Measurements from ENCODE around the gene COL7A1. TPM values are rescaled to one million over a fixed set of nuclear protein-coding genes. Genes with fewer than 3 reads are reported as not detected.

The COL7A1 gene
- total RNA-seq, 1 experiment from 2014 or later = 91.2 TPM

- Histone ChIP-seq H3K4me3 (no peak overlapping the region), H3K9me2 (ENCODE audit: insufficient read depth) (no peaks in the 10 kb centered on the region), H3K9me3 (ENCODE audit: insufficient read depth, low read depth) (no peaks in the 10 kb centered on the region), H3K4me2 (no peak overlapping the region), H2AFZ (no peak overlapping the region), H4K20me1 (ENCODE audit: insufficient read depth) (0 out of 2 replicates have a peak, but pooled peaks cover 5% of the 10 kb centered on the region), H3K27ac (no peak overlapping the region), H3K36me3 (ENCODE audit: low read depth) (no peaks in the 10 kb centered on the region), H3K4me1 (replicated peaks; ENCODE audit: insufficient read depth) (no peaks in the 10 kb centered on the region), H3K27me3 (ENCODE audit: insufficient read depth, low read depth) (no peaks in the 10 kb centered on the region), H3F3A (ENCODE audit: insufficient read depth, low read depth) (0 out of 2 replicates have a peak, but pooled peaks cover 6% of the 10 kb centered on the region), H3K79me2 (ENCODE audit: low read depth) (no peaks in the 10 kb centered on the region)
- intact Hi-C loops (cut with micrococcal nuclease; ENCODE audit: unreplicated experiment) = no loop called here
- POLR2A ChIA-PET (ENCODE audit: unreplicated experiment) = no interaction called here
- no peak for DNase-seq
- CTCF ChIA-PET = no interaction called here
- BruUV-seq (replicated peaks) = no TSS peak
- TF ChIP-seq EZH2 (IDR thresholded peaks at IDR 0.05; ENCODE audit: low read depth) = no peak
Observed at GRCh38 chr3:48633256-48633655, 38.1 kb upstream of the COL7A1 start.

GRCh38 chr3:48631516-48632448 is 36.7 kb upstream of the COL7A1 start:
- no peak overlapping the region for H3K4me2 ChIP-seq
- H3K9me3 ChIP-seq (ENCODE audit: insufficient read depth, low read depth) = no peaks in the 10 kb centered on the region
- no peaks in the 10 kb centered on the region for H3K4me1 ChIP-seq (replicated peaks; ENCODE audit: insufficient read depth)
- H4K20me1 ChIP-seq (ENCODE audit: insufficient read depth) = 0 out of 2 replicates have a peak, but pooled peaks cover 5% of the 10 kb centered on the region
- BruUV-seq (replicated peaks) = no TSS peak
- intact Hi-C loops (cut with micrococcal nuclease; ENCODE audit: unreplicated experiment) = no loop called here
- H2AFZ ChIP-seq = no peak overlapping the region
- H3K79me2 ChIP-seq (ENCODE audit: low read depth) = no peaks in the 10 kb centered on the region
- TF ChIP-seq EZH2 (IDR thresholded peaks at IDR 0.05; ENCODE audit: low read depth) = no peak
- TF ChIP-seq, protein P1, sequence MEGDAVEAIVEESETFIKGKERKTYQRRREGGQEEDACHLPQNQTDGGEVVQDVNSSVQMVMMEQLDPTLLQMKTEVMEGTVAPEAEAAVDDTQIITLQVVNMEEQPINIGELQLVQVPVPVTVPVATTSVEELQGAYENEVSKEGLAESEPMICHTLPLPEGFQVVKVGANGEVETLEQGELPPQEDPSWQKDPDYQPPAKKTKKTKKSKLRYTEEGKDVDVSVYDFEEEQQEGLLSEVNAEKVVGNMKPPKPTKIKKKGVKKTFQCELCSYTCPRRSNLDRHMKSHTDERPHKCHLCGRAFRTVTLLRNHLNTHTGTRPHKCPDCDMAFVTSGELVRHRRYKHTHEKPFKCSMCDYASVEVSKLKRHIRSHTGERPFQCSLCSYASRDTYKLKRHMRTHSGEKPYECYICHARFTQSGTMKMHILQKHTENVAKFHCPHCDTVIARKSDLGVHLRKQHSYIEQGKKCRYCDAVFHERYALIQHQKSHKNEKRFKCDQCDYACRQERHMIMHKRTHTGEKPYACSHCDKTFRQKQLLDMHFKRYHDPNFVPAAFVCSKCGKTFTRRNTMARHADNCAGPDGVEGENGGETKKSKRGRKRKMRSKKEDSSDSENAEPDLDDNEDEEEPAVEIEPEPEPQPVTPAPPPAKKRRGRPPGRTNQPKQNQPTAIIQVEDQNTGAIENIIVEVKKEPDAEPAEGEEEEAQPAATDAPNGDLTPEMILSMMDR (conservative IDR thresholded peaks at IDR 0.05) = no peak
- H3K9me2 ChIP-seq (ENCODE audit: insufficient read depth) = no peaks in the 10 kb centered on the region
- H3K27me3 ChIP-seq (ENCODE audit: insufficient read depth, low read depth) = no peaks in the 10 kb centered on the region
- no peak overlapping the region for H3K27ac ChIP-seq
- CTCF ChIA-PET = no interaction called here
- H3F3A ChIP-seq (ENCODE audit: insufficient read depth, low read depth) = 0 out of 2 replicates have a peak, but pooled peaks cover 6% of the 10 kb centered on the region
- POLR2A ChIA-PET (ENCODE audit: unreplicated experiment) = no interaction called here
- H3K4me3 ChIP-seq = no peak overlapping the region
- no peaks in the 10 kb centered on the region for H3K36me3 ChIP-seq (ENCODE audit: low read depth)
- DNase-seq = no peak

GRCh38 chr3:48630833-48631232 is 35.7 kb upstream of the COL7A1 start:
- Histone ChIP-seq H3K36me3 (ENCODE audit: low read depth) (no peaks in the 10 kb centered on the region), H3K4me1 (replicated peaks; ENCODE audit: insufficient read depth) (no peaks in the 10 kb centered on the region), H3K79me2 (ENCODE audit: low read depth) (no peaks in the 10 kb centered on the region), H3K9me2 (ENCODE audit: insufficient read depth) (no peaks in the 10 kb centered on the region), H3K27me3 (ENCODE audit: insufficient read depth, low read depth) (no peaks in the 10 kb centered on the region), H3K4me2 (no peak overlapping the region), H3K9me3 (ENCODE audit: insufficient read depth, low read depth) (no peaks in the 10 kb centered on the region), H4K20me1 (ENCODE audit: insufficient read depth) (0 out of 2 replicates have a peak, but pooled peaks cover 5% of the 10 kb centered on the region), H3K4me3 (no peak overlapping the region), H3F3A (ENCODE audit: insufficient read depth, low read depth) (0 out of 2 replicates have a peak, but pooled peaks cover 6% of the 10 kb centered on the region), H2AFZ (no peak overlapping the region), H3K27ac (no peak overlapping the region)
- BruUV-seq (replicated peaks) = no TSS peak
- ChIA-PET POLR2A (ENCODE audit: unreplicated experiment) (no interaction called here), CTCF (no interaction called here)
- intact Hi-C loops (cut with micrococcal nuclease; ENCODE audit: unreplicated experiment) = no loop called here
- no peak for TF ChIP-seq EZH2 (IDR thresholded peaks at IDR 0.05; ENCODE audit: low read depth)
- TF ChIP-seq, protein P1 (conservative IDR thresholded peaks at IDR 0.05) = no peak
- no peak for DNase-seq
